ENCODE data around the gene SLC13A2. TPM values are rescaled to one million over a fixed set of nuclear protein-coding genes. Genes with fewer than 3 reads are reported as not detected.

Gene SLC13A2
- total RNA-seq, 1 experiment from 2014 or later = not detected

- Mint-ChIP-seq H3K4me1 (peaks cover 12 to 23% of the 10 kb centered on the region in 2 experiments), H3K27ac (no peak overlapping the region), H3K4me3 (no peak overlapping the region), H3K36me3 (ENCODE audit: insufficient read depth in 1 of 3, low read depth in 3 of 3) (no peaks in the 10 kb centered on the region), H3K27me3 (ENCODE audit: low read depth) (no peaks in the 10 kb centered on the region; the same call in 1 of the 2 replicates), H3K9me3 (no peaks in the 10 kb centered on the region)
- Histone ChIP-seq H3T11ph (ENCODE audit: low read length) (no peak overlapping the region), H3K14ac (ENCODE audit: insufficient read depth, low read length) (no peak overlapping the region; the same call in 1 of the 2 replicates), H3K79me2 (ENCODE audit: insufficient read depth, low read length) (no peaks in the 10 kb centered on the region), H3K79me1 (ENCODE audit: insufficient read depth, low read depth, low read length, poor library complexity, severe bottlenecking) (no peaks in the 10 kb centered on the region), H3K4me2 (ENCODE audit: insufficient read depth, insufficient read length, low read length) (no peak overlapping the region), H3K27ac (ENCODE audit: insufficient read length, low read depth, low read length) (no peak overlapping the region), H3K9me3 (ENCODE audit: control insufficient read depth, low read depth, low read length) (no peaks in the 10 kb centered on the region), H2AFZ (ENCODE audit: low read length) (no peak overlapping the region), H3K4ac (ENCODE audit: low read depth, low read length) (no peak overlapping the region), H2BK5ac (ENCODE audit: insufficient read length, low read length) (no peak overlapping the region), H3K18ac (ENCODE audit: insufficient read length, low read depth, low read length) (no peak overlapping the region), H4K8ac (replicated peaks; ENCODE audit: insufficient read length, low read depth, low read length) (no peak overlapping the region), H4K91ac (ENCODE audit: insufficient read length, low read depth, low read length) (no peak overlapping the region), H3K23ac (ENCODE audit: insufficient read length, low read depth, low read length) (no peak overlapping the region), H2AK5ac (ENCODE audit: insufficient read length, low read length) (no peak overlapping the region), H4K20me1 (ENCODE audit: control insufficient read depth, insufficient read depth, insufficient read length) (no peaks in the 10 kb centered on the region), H2BK120ac (ENCODE audit: low read depth, low read length, poor library complexity, severe bottlenecking) (no peak overlapping the region), H3K23me2 (ENCODE audit: insufficient read length, low read depth, low read length, poor library complexity, severe bottlenecking) (no peaks in the 10 kb centered on the region), H2BK12ac (ENCODE audit: insufficient read length, low read depth, low read length) (no peak overlapping the region), H3K27me3 (ENCODE audit: insufficient read depth, low read length) (no peaks in the 10 kb centered on the region), H2BK15ac (ENCODE audit: low read depth, low read length) (no peak overlapping the region), H4K5ac (ENCODE audit: insufficient read length, low read depth, low read length) (no peak overlapping the region), H3K9ac (ENCODE audit: extremely low read depth, insufficient read length, low read length) (no peak overlapping the region), H3K4me1 (ENCODE audit: insufficient read depth, low read length) (peaks cover 8% of the 10 kb centered on the region; the same call in 1 of the 2 replicates), H2BK20ac (ENCODE audit: low read depth, low read length, poor library complexity, severe bottlenecking) (no peak overlapping the region), H3K56ac (ENCODE audit: insufficient read length, low read depth, low read length) (no peak overlapping the region)
- no peak for TF ChIP-seq CTCF (conservative IDR thresholded peaks at IDR 0.05)
- WGBS (ENCODE audit: extremely low coverage, insufficient read length, low lambda C conversion rate) = no CpG with 5 or more reads among the region's 4 CpGs
- DNase-seq = no peak
Observed at GRCh38 chr17:28540231-28540630, 66.8 kb downstream of the SLC13A2 start.
